Keratinocyte (primary cell): Measurements from ENCODE around the gene SLC4A5.

ENCODE experiments used
- CTCF ChIP-seq, 3 experiments: IDR thresholded peaks in 1 of 3; conservative IDR thresholded peaks in 1 of 3; optimal IDR thresholded peaks in 1 of 3; 2 replicates in 2 of 3; 3 replicates in 1 of 3; pipeline versions ENCODE3 to v1.5.1; 2011; ENCODE audit warnings: low read length in 3 of 3, mild to moderate bottlenecking in 3 of 3, moderate library complexity in 2 of 3, control low read depth in 1 of 3, inconsistent platforms in 1 of 3; ENCODE audit not compliant: insufficient read depth in 2 of 3; ENCODE audit errors: extremely low read depth in 1 of 3
- EZH2 ChIP-seq: IDR thresholded peaks from one replicate; pipeline ENCODE4 v1.6.1; 2012; ENCODE audit warnings: inconsistent platforms, mild to moderate bottlenecking, low read length, moderate library complexity

- TF ChIP-seq CTCF (optimal IDR thresholded peaks at IDR 0.05 in 1 of 3, IDR thresholded peaks at IDR 0.05 in 1 of 3, conservative IDR thresholded peaks at IDR 0.05 in 1 of 3; ENCODE audit: extremely low read depth in 1 of 3, insufficient read depth in 2 of 3, low read length in 3 of 3): no peak
- TF ChIP-seq EZH2: no peak
Observed at GRCh38 chr2:74317701-74318100, 25.5 kb downstream of the SLC4A5 start.
